ENCODE results near the gene IQSEC1.

The IQSEC1 gene

GRCh38 chr3:13062647-13063046 is 10.6 kb downstream of the IQSEC1 start:
- H3K9me2 ChIP-seq (replicated peaks; ENCODE audit: insufficient read depth, low read length), result no peaks in the 10 kb centered on the region
- H3K9me3 ChIP-seq (ENCODE audit: insufficient read depth, low read length), result no peaks in the 10 kb centered on the region
- H3K27ac ChIP-seq (ENCODE audit: low read depth, low read length), result no peak overlapping the region
- no peaks in the 10 kb centered on the region for H3K27me3 ChIP-seq (ENCODE audit: low read length)
- no peaks in the 10 kb centered on the region for H3F3A ChIP-seq (ENCODE audit: insufficient read depth)
- no peaks in the 10 kb centered on the region for H3K36me3 ChIP-seq (ENCODE audit: low read length)
- no peaks in the 10 kb centered on the region for H3K79me2 ChIP-seq (ENCODE audit: insufficient read depth, low read length)
- H3K4me3 ChIP-seq (ENCODE audit: insufficient read depth, low read length, poor library complexity, severe bottlenecking), result no peak overlapping the region
- no peak overlapping the region for H3K9ac ChIP-seq (ENCODE audit: low read length)
- no peaks in the 10 kb centered on the region for H4K20me1 ChIP-seq (ENCODE audit: low read depth, low read length)
- TF ChIP-seq CTCF (IDR thresholded peaks at IDR 0.05; ENCODE audit: insufficient read depth, low read length, poor library complexity, severe bottlenecking), result no peak
- no peak overlapping the region for H3K4me2 ChIP-seq (ENCODE audit: low read depth, low read length, poor library complexity, severe bottlenecking)
- no peak overlapping the region for H2AFZ ChIP-seq (ENCODE audit: low read depth, low read length, severe bottlenecking)

GRCh38 chr3:13060341-13060910 is 12.8 kb downstream of the IQSEC1 start:
- no peak overlapping the region for H3K9ac ChIP-seq (ENCODE audit: low read length)
- no peak overlapping the region for H3K27ac ChIP-seq (ENCODE audit: low read depth, low read length)

GRCh38 chr3:13058346-13059120 is 14.7 kb downstream of the IQSEC1 start:
- Histone ChIP-seq H3K27me3 (ENCODE audit: low read length) (no peaks in the 10 kb centered on the region), H3K9me3 (ENCODE audit: insufficient read depth, low read length) (no peaks in the 10 kb centered on the region), H3F3A (ENCODE audit: insufficient read depth) (no peaks in the 10 kb centered on the region), H3K9me2 (replicated peaks; ENCODE audit: insufficient read depth, low read length) (no peaks in the 10 kb centered on the region), H3K4me2 (ENCODE audit: low read depth, low read length, poor library complexity, severe bottlenecking) (no peak overlapping the region), H2AFZ (ENCODE audit: low read depth, low read length, severe bottlenecking) (no peak overlapping the region), H4K20me1 (ENCODE audit: low read depth, low read length) (no peaks in the 10 kb centered on the region), H3K36me3 (ENCODE audit: low read length) (no peaks in the 10 kb centered on the region), H3K27ac (ENCODE audit: low read depth, low read length) (no peak overlapping the region), H3K9ac (ENCODE audit: low read length) (no peak overlapping the region), H3K79me2 (ENCODE audit: insufficient read depth, low read length) (no peaks in the 10 kb centered on the region), H3K4me3 (ENCODE audit: insufficient read depth, low read length, poor library complexity, severe bottlenecking) (no peak overlapping the region)
- TF ChIP-seq EZH2phosphoT487 (conservative IDR thresholded peaks at IDR 0.05; ENCODE audit: low read length), result no peak
- no peak for TF ChIP-seq CTCF (IDR thresholded peaks at IDR 0.05; ENCODE audit: insufficient read depth, low read length, poor library complexity, severe bottlenecking)

More at GRCh38 chr3:13060341-13060910, 12.8 kb downstream of the IQSEC1 start:
- H4K20me1 ChIP-seq (ENCODE audit: low read depth, low read length), result no peaks in the 10 kb centered on the region
- H3K79me2 ChIP-seq (ENCODE audit: insufficient read depth, low read length), result no peaks in the 10 kb centered on the region
- H2AFZ ChIP-seq (ENCODE audit: low read depth, low read length, severe bottlenecking), result no peak overlapping the region
- no peak overlapping the region for H3K4me3 ChIP-seq (ENCODE audit: insufficient read depth, low read length, poor library complexity, severe bottlenecking)
- TF ChIP-seq EZH2phosphoT487 (conservative IDR thresholded peaks at IDR 0.05; ENCODE audit: low read length) (no peak), CTCF (IDR thresholded peaks at IDR 0.05; ENCODE audit: insufficient read depth, low read length, poor library complexity, severe bottlenecking) (no peak)
- H3K27me3 ChIP-seq (ENCODE audit: low read length), result no peaks in the 10 kb centered on the region
- no peaks in the 10 kb centered on the region for H3K9me3 ChIP-seq (ENCODE audit: insufficient read depth, low read length)
- no peaks in the 10 kb centered on the region for H3K36me3 ChIP-seq (ENCODE audit: low read length)
- H3K9me2 ChIP-seq (replicated peaks; ENCODE audit: insufficient read depth, low read length), result no peaks in the 10 kb centered on the region
- no peaks in the 10 kb centered on the region for H3F3A ChIP-seq (ENCODE audit: insufficient read depth)
- H3K4me2 ChIP-seq (ENCODE audit: low read depth, low read length, poor library complexity, severe bottlenecking), result no peak overlapping the region
